SIG-M5 (cell line): Measurements from ENCODE around the gene ASPRV1.
"Not testable (repeated sequence)": the region's sequence is repeated elsewhere in the genome, so short reads cannot be mapped to it uniquely, and the experiment has no call there.

Source experiments
- DNase-seq: peaks from one replicate; lab custom pipeline; 2025; lab: John Stamatoyannopoulos, UW

The ASPRV1 gene

GRCh38 chr2:69961496-69961895 is at the start of gene ASPRV1:
Gene ASPRV1 (minus strand): TSS chr2:69961631. CDS start chr2:69961436, 195 bp downstream.
- no peak for DNase-seq

GRCh38 chr2:70010576-70011111 is 49.2 kb upstream of the ASPRV1 start:
- no peak for DNase-seq

GRCh38 chr2:70009762-70010575 is 48.5 kb upstream of the ASPRV1 start:
- DNase-seq: peak; percentile 21

GRCh38 chr2:70008290-70008689 is 46.9 kb upstream of the ASPRV1 start:
- no peak for DNase-seq

- no peak for DNase-seq
These were observed 45.7 kb upstream of the ASPRV1 start for GRCh38 chr2:70007151-70007550.

- DNase-seq: no peak
These were observed 45.0 kb upstream of the ASPRV1 start for GRCh38 chr2:70006447-70006784.

GRCh38 chr2:70005752-70006446 is 44.5 kb upstream of the ASPRV1 start:
- no peak for DNase-seq

- no peak for DNase-seq
These were observed 43.8 kb upstream of the ASPRV1 start for GRCh38 chr2:70005216-70005615.

GRCh38 chr2:70003093-70003830 is 41.8 kb upstream of the ASPRV1 start:
- DNase-seq: no peak

- no peak for DNase-seq
These were observed 40.9 kb upstream of the ASPRV1 start for GRCh38 chr2:70002241-70002899.

GRCh38 chr2:70000529-70000928 is 39.1 kb upstream of the ASPRV1 start:
- not testable (repeated sequence) for DNase-seq

GRCh38 chr2:69998761-69999160 is 37.3 kb upstream of the ASPRV1 start:
- DNase-seq: no peak

GRCh38 chr2:69997015-69997830 is 35.8 kb upstream of the ASPRV1 start:
- DNase-seq: no peak

GRCh38 chr2:69995511-69995910 is 34.1 kb upstream of the ASPRV1 start:
- DNase-seq: no peak

- DNase-seq: no peak
These were observed 32.7 kb upstream of the ASPRV1 start for GRCh38 chr2:69994166-69994565.

- no peak for DNase-seq
These were observed 32.3 kb upstream of the ASPRV1 start for GRCh38 chr2:69993708-69994107.

GRCh38 chr2:69993048-69993565 is 31.7 kb upstream of the ASPRV1 start:
- no peak for DNase-seq

GRCh38 chr2:69992310-69993047 is 31.0 kb upstream of the ASPRV1 start:
- DNase-seq: no peak

GRCh38 chr2:69989441-69990105 is 28.1 kb upstream of the ASPRV1 start:
- no peak for DNase-seq

GRCh38 chr2:69989009-69989408 is 27.6 kb upstream of the ASPRV1 start:
- DNase-seq: no peak
